NB4 (cell line): ENCODE results near the gene EPS15.
"Not testable (repeated sequence)": the region's sequence is repeated elsewhere in the genome, so short reads cannot be mapped to it uniquely, and the experiment has no call there.

Source experiments
- DNase-seq: peaks from one replicate; pipeline ENCODE4 v3.0.0; 2010; ENCODE audit warnings: low read depth
- H3K4me3 ChIP-seq: one replicate; pipeline ENCODE4 v1.5.1; 2011; ENCODE audit warnings: mild to moderate bottlenecking, low read depth, low read length, moderate library complexity
- CTCF ChIP-seq: IDR thresholded peaks from one replicate; pipeline ENCODE4 v1.5.1; 2012; ENCODE audit warnings: low read depth, low read length
- MAX ChIP-seq: IDR thresholded peaks from 2 replicates; pipeline ENCODE4 v1.6.1; 2011; ENCODE audit warnings: low read depth, low read length
- MYC ChIP-seq: IDR thresholded peaks from 2 replicates; pipeline ENCODE4 v1.6.1; 2011; ENCODE audit warnings: low read depth, low read length
- POLR2A ChIP-seq: IDR thresholded peaks from 2 replicates; pipeline ENCODE4 v1.6.1; 2011; ENCODE audit warnings: mild to moderate bottlenecking; ENCODE audit not compliant: insufficient read length; ENCODE audit errors: extremely low read depth

The EPS15 gene

GRCh38 chr1:51541313-51542050 is 22.4 kb upstream of the EPS15 start:
- TF ChIP-seq CTCF (no peak), MAX (peak; percentile 36; the same call in 1 of the 2 replicates)
- DNase-seq, result peak; percentile 75
- no peak overlapping the region for H3K4me3 ChIP-seq

- DNase-seq, result no peak
- no peak for TF ChIP-seq POLR2A
- no peak for TF ChIP-seq CTCF
- TF ChIP-seq MAX, result no peak
- no peak for TF ChIP-seq MYC
- no peak overlapping the region for H3K4me3 ChIP-seq
Observed at GRCh38 chr1:51537568-51537967, 18.5 kb upstream of the EPS15 start.

GRCh38 chr1:51535006-51535592 is 16.0 kb upstream of the EPS15 start:
- TF ChIP-seq CTCF (peak; percentile 79), MAX (no peak), MYC (no peak)
- DNase-seq, result peak; percentile 68
- no peak overlapping the region for H3K4me3 ChIP-seq

GRCh38 chr1:51534447-51534846 is 15.4 kb upstream of the EPS15 start:
- no peak for TF ChIP-seq MAX
- TF ChIP-seq MYC, result no peak
- TF ChIP-seq CTCF, result no peak
- no peak for TF ChIP-seq POLR2A
- H3K4me3 ChIP-seq, result no peak overlapping the region
- no peak for DNase-seq

- no peak overlapping the region for H3K4me3 ChIP-seq
- no peak for DNase-seq
- TF ChIP-seq POLR2A (no peak), MYC (no peak), CTCF (no peak), MAX (no peak)
Observed at GRCh38 chr1:51532853-51533252, 13.8 kb upstream of the EPS15 start.

- not testable (repeated sequence) for H3K4me3 ChIP-seq, DNase-seq
Observed at GRCh38 chr1:51530447-51530846, 11.4 kb upstream of the EPS15 start.
